K562 (cell line): ENCODE results near the gene PHYKPL.

Experiments used
- HDGF ChIP-seq: fragments of 450-650 bp; IDR thresholded peaks from 2 replicates; pipeline ENCODE4 v1.6.1; 2016
- NCOA2 ChIP-seq, 2 experiments: fragments of 450-650 bp; IDR thresholded peaks; 2 replicates each; pipeline ENCODE4 v1.6.1; 2018; ENCODE audit warnings: mild to moderate bottlenecking in 2 of 2, moderate library complexity in 1 of 2; ENCODE audit not compliant: partially characterized antibody in 2 of 2
- TF ChIP-seq, protein P1 (sequence below): fragments of 200-400 bp; formaldehyde crosslinking; IDR thresholded peaks from 2 replicates; pipeline ENCODE4 v1.6.1; 2017; ENCODE audit warnings: mild to moderate bottlenecking, low read depth, low read length, moderate library complexity

DNA sequence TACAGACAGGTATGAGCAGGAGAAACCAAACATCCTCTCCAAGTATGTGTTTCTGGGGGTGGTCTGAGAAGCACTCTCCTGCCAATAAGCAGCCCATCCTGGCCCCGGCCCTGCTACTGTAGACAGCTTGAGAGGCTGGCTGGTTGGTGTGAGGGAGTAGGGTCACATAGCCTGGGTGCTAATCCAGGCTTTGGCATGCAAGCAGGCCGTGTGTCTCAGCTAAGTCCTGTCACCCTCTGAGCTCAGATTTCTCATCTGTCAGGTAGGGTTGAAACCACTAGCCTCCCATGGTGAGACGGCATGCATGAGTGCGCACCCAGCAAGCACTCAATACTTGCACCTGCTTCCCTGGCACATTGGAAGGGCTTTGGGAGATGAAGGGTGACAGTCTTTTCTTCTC is 49.8 kb upstream of the PHYKPL start:
- TF ChIP-seq, protein P1, sequence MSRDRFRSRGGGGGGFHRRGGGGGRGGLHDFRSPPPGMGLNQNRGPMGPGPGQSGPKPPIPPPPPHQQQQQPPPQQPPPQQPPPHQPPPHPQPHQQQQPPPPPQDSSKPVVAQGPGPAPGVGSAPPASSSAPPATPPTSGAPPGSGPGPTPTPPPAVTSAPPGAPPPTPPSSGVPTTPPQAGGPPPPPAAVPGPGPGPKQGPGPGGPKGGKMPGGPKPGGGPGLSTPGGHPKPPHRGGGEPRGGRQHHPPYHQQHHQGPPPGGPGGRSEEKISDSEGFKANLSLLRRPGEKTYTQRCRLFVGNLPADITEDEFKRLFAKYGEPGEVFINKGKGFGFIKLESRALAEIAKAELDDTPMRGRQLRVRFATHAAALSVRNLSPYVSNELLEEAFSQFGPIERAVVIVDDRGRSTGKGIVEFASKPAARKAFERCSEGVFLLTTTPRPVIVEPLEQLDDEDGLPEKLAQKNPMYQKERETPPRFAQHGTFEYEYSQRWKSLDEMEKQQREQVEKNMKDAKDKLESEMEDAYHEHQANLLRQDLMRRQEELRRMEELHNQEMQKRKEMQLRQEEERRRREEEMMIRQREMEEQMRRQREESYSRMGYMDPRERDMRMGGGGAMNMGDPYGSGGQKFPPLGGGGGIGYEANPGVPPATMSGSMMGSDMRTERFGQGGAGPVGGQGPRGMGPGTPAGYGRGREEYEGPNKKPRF = no peak
- no peak for TF ChIP-seq HDGF
- no peak for TF ChIP-seq NCOA2 (IDR thresholded peaks at IDR 0.05; ENCODE audit: partially characterized antibody in 2 of 2)
